ENCODE data around the gene SVIL.
"Not testable (repeated sequence)": the region's sequence is repeated elsewhere in the genome, so short reads cannot be mapped to it uniquely, and the experiment has no call there.

Gene SVIL

GRCh38 chr10:29586509-29586908 is 48.3 kb downstream of the SVIL start:
- FAIRE-seq (no peak), DNase-seq (ENCODE audit: insufficient read length, low spot score) (no peak)
- TF ChIP-seq PAX5 (IDR thresholded peaks at IDR 0.05; ENCODE audit: insufficient read depth, low read length, severe bottlenecking) (no peak), POU2F2 (IDR thresholded peaks at IDR 0.05; ENCODE audit: low read depth, low read length) (no peak), SPI1 (IDR thresholded peaks at IDR 0.05; ENCODE audit: low read depth, low read length) (no peak), POLR2AphosphoS5 (IDR thresholded peaks at IDR 0.05; ENCODE audit: low read depth, low read length) (no peak), POLR2A (IDR thresholded peaks at IDR 0.05; ENCODE audit: low read depth, low read length) (no peak), TAF1 (IDR thresholded peaks at IDR 0.05; ENCODE audit: low read depth, low read length) (no peak)

- DNase-seq (ENCODE audit: insufficient read length, low spot score), result no peak
- no peak for TF ChIP-seq POU2F2 (IDR thresholded peaks at IDR 0.05; ENCODE audit: low read depth, low read length)
- TF ChIP-seq TAF1 (IDR thresholded peaks at IDR 0.05; ENCODE audit: low read depth, low read length), result no peak
- no peak for TF ChIP-seq POLR2AphosphoS5 (IDR thresholded peaks at IDR 0.05; ENCODE audit: low read depth, low read length)
- no peak for TF ChIP-seq POLR2A (IDR thresholded peaks at IDR 0.05; ENCODE audit: low read depth, low read length)
- no peak for TF ChIP-seq PAX5 (IDR thresholded peaks at IDR 0.05; ENCODE audit: insufficient read depth, low read length, severe bottlenecking)
- TF ChIP-seq SPI1 (IDR thresholded peaks at IDR 0.05; ENCODE audit: low read depth, low read length), result no peak
- no peak for FAIRE-seq
Observed at GRCh38 chr10:29585488-29585976, 49.2 kb downstream of the SVIL start.

GRCh38 chr10:29584436-29584835 is 50.3 kb downstream of the SVIL start:
- no peak for FAIRE-seq
- TF ChIP-seq TAF1 (IDR thresholded peaks at IDR 0.05; ENCODE audit: low read depth, low read length) (no peak), POU2F2 (IDR thresholded peaks at IDR 0.05; ENCODE audit: low read depth, low read length) (no peak), POLR2A (IDR thresholded peaks at IDR 0.05; ENCODE audit: low read depth, low read length) (no peak), POLR2AphosphoS5 (IDR thresholded peaks at IDR 0.05; ENCODE audit: low read depth, low read length) (no peak), PAX5 (IDR thresholded peaks at IDR 0.05; ENCODE audit: insufficient read depth, low read length, severe bottlenecking) (no peak), SPI1 (IDR thresholded peaks at IDR 0.05; ENCODE audit: low read depth, low read length) (no peak)
- DNase-seq (ENCODE audit: insufficient read length, low spot score), result no peak

- FAIRE-seq (no peak), DNase-seq (ENCODE audit: insufficient read length, low spot score) (no peak)
- TF ChIP-seq POLR2A (IDR thresholded peaks at IDR 0.05; ENCODE audit: low read depth, low read length) (no peak), TAF1 (IDR thresholded peaks at IDR 0.05; ENCODE audit: low read depth, low read length) (no peak), SPI1 (IDR thresholded peaks at IDR 0.05; ENCODE audit: low read depth, low read length) (no peak), POLR2AphosphoS5 (IDR thresholded peaks at IDR 0.05; ENCODE audit: low read depth, low read length) (no peak), POU2F2 (IDR thresholded peaks at IDR 0.05; ENCODE audit: low read depth, low read length) (no peak), PAX5 (IDR thresholded peaks at IDR 0.05; ENCODE audit: insufficient read depth, low read length, severe bottlenecking) (no peak)
Observed at GRCh38 chr10:29583674-29584073, 51.1 kb downstream of the SVIL start.

GRCh38 chr10:29582769-29583168 is 52.0 kb downstream of the SVIL start:
- DNase-seq (ENCODE audit: insufficient read length, low spot score); FAIRE-seq: not testable (repeated sequence)

- no peak for DNase-seq (ENCODE audit: insufficient read length, low spot score)
- no peak for FAIRE-seq
- no peak for TF ChIP-seq TAF1 (IDR thresholded peaks at IDR 0.05; ENCODE audit: low read depth, low read length)
- no peak for TF ChIP-seq SPI1 (IDR thresholded peaks at IDR 0.05; ENCODE audit: low read depth, low read length)
- no peak for TF ChIP-seq POLR2AphosphoS5 (IDR thresholded peaks at IDR 0.05; ENCODE audit: low read depth, low read length)
- TF ChIP-seq POLR2A (IDR thresholded peaks at IDR 0.05; ENCODE audit: low read depth, low read length), result no peak
- no peak for TF ChIP-seq POU2F2 (IDR thresholded peaks at IDR 0.05; ENCODE audit: low read depth, low read length)
Observed at GRCh38 chr10:29579455-29579970, 55.3 kb downstream of the SVIL start.

- TF ChIP-seq POU2F2 (IDR thresholded peaks at IDR 0.05; ENCODE audit: low read depth, low read length) (no peak), POLR2A (IDR thresholded peaks at IDR 0.05; ENCODE audit: low read depth, low read length) (no peak), POLR2AphosphoS5 (IDR thresholded peaks at IDR 0.05; ENCODE audit: low read depth, low read length) (no peak), TAF1 (IDR thresholded peaks at IDR 0.05; ENCODE audit: low read depth, low read length) (no peak), SPI1 (IDR thresholded peaks at IDR 0.05; ENCODE audit: low read depth, low read length) (no peak), PAX5 (IDR thresholded peaks at IDR 0.05; ENCODE audit: insufficient read depth, low read length, severe bottlenecking) (no peak)
- FAIRE-seq, result no peak
- no peak for DNase-seq (ENCODE audit: insufficient read length, low spot score)
Observed at GRCh38 chr10:29578457-29578856, 56.3 kb downstream of the SVIL start.

GRCh38 chr10:29576681-29577080 is 58.1 kb downstream of the SVIL start:
- TF ChIP-seq SPI1 (IDR thresholded peaks at IDR 0.05; ENCODE audit: low read depth, low read length) (no peak), PAX5 (IDR thresholded peaks at IDR 0.05; ENCODE audit: insufficient read depth, low read length, severe bottlenecking) (no peak), POLR2A (IDR thresholded peaks at IDR 0.05; ENCODE audit: low read depth, low read length) (no peak), POU2F2 (IDR thresholded peaks at IDR 0.05; ENCODE audit: low read depth, low read length) (no peak), POLR2AphosphoS5 (IDR thresholded peaks at IDR 0.05; ENCODE audit: low read depth, low read length) (no peak), TAF1 (IDR thresholded peaks at IDR 0.05; ENCODE audit: low read depth, low read length) (no peak)
- no peak for DNase-seq (ENCODE audit: insufficient read length, low spot score)
- no peak for FAIRE-seq

- TF ChIP-seq POLR2AphosphoS5 (IDR thresholded peaks at IDR 0.05; ENCODE audit: low read depth, low read length) (no peak), PAX5 (IDR thresholded peaks at IDR 0.05; ENCODE audit: insufficient read depth, low read length, severe bottlenecking) (no peak), TAF1 (IDR thresholded peaks at IDR 0.05; ENCODE audit: low read depth, low read length) (no peak), POU2F2 (IDR thresholded peaks at IDR 0.05; ENCODE audit: low read depth, low read length) (no peak), POLR2A (IDR thresholded peaks at IDR 0.05; ENCODE audit: low read depth, low read length) (no peak), SPI1 (IDR thresholded peaks at IDR 0.05; ENCODE audit: low read depth, low read length) (no peak)
- no peak for FAIRE-seq
- no peak for DNase-seq (ENCODE audit: insufficient read length, low spot score)
Observed at GRCh38 chr10:29575098-29575455, 59.7 kb downstream of the SVIL start.

- FAIRE-seq; DNase-seq (ENCODE audit: insufficient read length, low spot score): not testable (repeated sequence)
Observed at GRCh38 chr10:29574212-29575097, 60.3 kb downstream of the SVIL start.

- not testable (repeated sequence) for DNase-seq (ENCODE audit: insufficient read length, low spot score); FAIRE-seq
Observed at GRCh38 chr10:29570248-29570647, 64.5 kb downstream of the SVIL start.
